Stimulated activated naive CD4-positive, alpha-beta T cell treated with Interleukin-2 at 50 U/mL for 16 hours (primary cell): ENCODE results near the gene XRCC1.
"Not testable (repeated sequence)": the region's sequence is repeated elsewhere in the genome, so short reads cannot be mapped to it uniquely, and the experiment has no call there.

Experiments used
- DNase-seq: peaks from one replicate; lab custom pipeline; 2025; lab: John Stamatoyannopoulos, UW

XRCC1 gene

GRCh38 chr19:43575955-43576878 is 890 bp upstream of the XRCC1 start:
- no peak for DNase-seq

- no peak for DNase-seq
These were observed 737 bp downstream of the XRCC1 start for GRCh38 chr19:43574424-43575155.

DNA sequence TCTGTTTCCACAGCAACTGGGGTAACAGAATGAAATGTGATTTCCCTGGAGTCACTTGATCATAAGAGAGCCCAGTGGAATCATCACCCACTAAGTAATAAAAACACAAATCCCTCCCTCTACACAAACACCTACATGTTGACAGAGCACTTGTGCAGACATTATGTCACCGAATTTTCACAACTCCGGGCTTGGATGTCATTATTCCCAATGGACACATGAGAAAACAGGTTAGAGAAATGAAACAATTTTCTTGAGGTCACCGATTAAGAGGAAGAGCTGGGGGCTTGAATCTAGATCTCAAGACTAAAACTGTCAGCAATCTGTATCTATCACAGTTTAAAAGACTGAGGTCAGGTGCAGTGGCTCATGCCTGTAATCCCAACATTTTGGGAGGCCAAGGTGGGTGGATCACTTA is 3.1 kb downstream of the XRCC1 start:
- no peak for DNase-seq

DNA sequence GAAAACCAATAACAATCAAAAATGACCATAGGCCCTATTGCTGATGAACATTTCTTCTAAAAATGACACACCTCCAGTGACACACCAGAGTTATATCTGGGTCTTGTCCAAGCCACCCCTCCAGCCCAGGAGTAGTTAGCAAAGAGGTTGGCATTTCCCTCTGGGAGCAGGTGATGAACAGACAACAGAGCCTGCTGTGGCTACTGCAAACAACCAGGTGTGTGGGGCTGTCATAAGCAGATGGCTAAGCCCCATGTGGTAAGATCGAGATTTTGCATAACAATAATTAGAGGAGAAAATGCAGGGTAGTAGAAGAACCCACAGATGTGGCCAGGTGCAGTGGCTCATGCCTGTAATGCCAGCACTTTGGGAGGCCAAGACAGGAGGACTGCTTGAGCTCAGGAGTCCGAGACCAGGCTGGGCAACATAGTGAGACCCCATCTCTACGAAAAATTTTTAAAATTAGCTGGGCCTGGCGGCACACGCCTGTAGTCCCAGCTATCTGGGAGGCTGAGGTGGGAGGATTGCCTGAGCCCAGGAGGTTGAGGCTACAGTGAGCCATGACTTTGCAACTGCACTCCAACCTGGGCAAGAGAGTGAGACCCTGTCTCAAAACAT is 5.0 kb downstream of the XRCC1 start:
- DNase-seq: no peak

- no peak for DNase-seq
These were observed 5.7 kb downstream of the XRCC1 start for GRCh38 chr19:43569657-43570056.

- DNase-seq: no peak
These were observed 10.5 kb downstream of the XRCC1 start for GRCh38 chr19:43564800-43565199.

DNA sequence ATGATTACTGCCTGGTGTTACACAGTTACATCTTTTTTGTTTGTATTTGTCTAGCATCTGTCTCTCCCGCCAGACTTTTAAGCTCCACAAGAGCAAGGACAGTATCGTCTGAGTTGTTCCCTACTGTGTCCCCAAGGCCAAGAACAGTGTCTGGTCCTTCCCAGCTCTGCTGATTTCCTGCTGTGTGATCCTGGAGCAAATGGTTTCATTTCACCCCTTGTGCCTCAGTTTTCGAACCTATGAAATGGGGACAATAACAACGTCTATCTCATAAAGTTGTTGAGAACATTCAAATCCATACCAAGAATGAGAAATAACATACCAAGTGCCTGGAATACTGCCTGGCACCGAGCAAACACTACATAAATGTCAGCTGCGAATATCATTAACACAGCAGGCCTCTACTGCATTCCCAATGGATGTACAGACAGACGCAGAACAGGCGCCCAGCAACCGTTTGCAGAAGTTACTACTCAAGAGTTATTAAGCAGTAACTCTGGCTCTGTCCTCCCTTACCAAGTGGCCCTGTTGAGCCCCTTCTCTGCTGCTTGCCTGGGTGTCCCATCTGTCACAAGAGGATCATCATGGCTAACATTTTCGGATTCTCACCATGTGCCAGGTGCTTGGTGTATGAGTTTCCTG is 11.4 kb downstream of the XRCC1 start:
- DNase-seq: no peak

- peak; percentile 66 for DNase-seq
These were observed 12.6 kb downstream of the XRCC1 start for GRCh38 chr19:43562698-43563241.

- DNase-seq: no peak
These were observed 13.1 kb downstream of the XRCC1 start for GRCh38 chr19:43562226-43562697.

DNA sequence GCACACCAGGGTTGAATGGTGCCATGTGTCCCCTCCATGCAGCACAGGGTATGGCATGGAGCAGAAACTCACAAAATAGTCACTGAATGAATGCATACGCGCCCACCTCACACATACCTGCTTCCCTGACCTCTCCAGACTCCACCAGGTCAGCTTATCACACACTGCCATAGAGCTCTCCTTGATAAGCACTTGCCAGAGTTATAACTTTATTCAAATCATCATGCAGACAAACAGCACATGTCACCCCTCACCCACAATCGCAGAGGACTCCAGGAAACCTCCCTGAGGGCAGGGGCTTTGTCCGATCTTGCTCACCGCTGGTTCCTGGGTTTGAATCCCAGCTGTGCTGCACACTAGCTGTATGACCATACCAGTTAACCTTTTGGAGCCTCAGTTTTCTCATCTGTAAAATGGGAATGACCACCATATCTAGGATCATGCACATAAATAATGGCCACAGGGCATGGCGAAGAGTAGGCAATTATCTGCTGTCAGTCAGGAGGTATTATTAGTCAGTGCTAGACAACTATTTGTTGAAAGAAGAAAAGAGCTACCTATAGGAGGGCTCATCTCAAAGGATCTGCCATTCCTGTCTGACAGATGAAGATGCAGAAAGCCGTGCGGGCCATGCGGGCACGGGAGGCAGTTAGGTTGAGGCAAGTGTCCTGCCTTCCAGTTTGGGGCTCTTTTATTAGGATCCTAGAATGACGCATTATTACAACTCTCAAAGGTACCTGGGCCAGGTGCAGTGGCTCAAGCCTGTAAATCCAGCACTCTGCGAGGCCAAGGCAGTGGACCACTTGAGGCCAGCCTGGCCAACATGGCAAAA is 14.0 kb downstream of the XRCC1 start:
- no peak for DNase-seq

GRCh38 chr19:43560687-43561086 is 14.6 kb downstream of the XRCC1 start:
- DNase-seq: no peak

DNA sequence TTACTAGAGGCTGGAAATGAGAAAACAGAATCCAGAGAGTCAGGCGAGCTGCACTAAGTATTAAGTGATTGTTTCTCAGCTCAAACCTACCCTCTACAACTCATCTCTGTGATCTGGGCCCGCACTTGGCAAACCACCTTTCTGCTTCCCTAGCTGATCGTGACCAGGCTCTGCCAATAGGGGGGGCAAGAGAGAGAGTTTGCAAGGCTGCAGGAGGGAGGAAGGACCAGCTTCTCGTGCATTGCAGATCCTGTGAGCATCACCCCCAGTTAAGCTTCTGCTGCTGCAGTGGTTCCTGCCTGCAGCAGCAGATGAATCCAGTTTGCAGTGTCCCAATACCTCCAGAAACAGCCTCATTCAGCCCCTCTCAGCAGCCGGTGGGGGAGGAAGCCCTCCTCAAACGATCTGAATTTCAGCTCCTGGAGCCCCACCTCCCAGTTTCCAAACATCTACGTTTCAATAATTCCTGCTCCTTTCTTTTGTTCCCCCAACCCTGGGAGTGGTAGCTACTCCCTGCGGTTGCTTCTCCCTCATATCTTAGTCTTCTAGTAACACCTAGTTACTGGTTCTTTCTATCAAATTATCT is 20.0 kb downstream of the XRCC1 start:
- peak; percentile 74 for DNase-seq

DNA sequence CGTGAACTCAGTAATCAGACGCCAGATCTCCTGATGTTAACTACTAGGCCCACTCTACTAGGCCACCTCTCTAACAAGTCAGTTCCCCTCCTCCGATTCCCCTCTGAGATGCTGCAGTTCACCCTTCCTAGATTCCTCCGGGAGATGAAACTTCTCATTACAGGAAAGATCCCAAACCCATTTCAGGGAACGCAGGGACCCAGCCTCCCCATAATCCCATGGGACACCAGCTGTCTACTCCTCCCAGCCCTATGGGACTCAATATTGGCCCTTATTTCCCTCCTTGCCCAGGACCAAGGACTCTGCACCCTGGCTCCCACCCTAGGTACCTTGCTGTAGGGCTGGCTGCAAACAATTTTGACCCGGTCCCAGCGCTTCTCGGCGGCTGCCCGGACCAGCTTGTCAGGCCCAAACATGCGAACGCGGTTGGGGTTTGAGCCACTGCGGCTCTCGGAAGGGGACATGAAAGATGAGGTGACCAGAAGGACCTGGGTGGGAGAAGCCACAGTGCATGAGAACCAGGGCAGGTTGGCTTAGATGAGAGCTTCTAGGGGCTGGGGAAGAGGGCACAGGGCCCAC is 20.9 kb downstream of the XRCC1 start:
- no peak for DNase-seq

GRCh38 chr19:43553656-43554055 is 21.7 kb downstream of the XRCC1 start:
- no peak for DNase-seq

GRCh38 chr19:43552616-43553015 is 22.7 kb downstream of the XRCC1 start:
- no peak for DNase-seq

DNA sequence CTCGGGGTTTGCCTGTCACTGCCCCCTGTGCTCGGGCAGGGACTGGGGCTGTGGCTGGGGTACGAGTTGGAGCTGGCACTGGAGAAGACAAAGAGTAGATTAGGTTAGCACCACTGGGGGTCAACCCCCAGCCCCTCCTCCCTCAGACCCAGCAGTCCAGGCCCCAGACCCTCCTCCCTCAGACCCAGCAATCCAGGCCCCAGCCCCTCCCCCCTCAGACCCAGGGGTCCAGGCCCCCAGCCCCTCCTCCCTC is 23.2 kb downstream of the XRCC1 start:
- no peak for DNase-seq

- DNase-seq: no peak
These were observed 23.7 kb downstream of the XRCC1 start for GRCh38 chr19:43551399-43552197.

GRCh38 chr19:43548706-43549105 is 26.6 kb downstream of the XRCC1 start:
- DNase-seq: no peak

DNA sequence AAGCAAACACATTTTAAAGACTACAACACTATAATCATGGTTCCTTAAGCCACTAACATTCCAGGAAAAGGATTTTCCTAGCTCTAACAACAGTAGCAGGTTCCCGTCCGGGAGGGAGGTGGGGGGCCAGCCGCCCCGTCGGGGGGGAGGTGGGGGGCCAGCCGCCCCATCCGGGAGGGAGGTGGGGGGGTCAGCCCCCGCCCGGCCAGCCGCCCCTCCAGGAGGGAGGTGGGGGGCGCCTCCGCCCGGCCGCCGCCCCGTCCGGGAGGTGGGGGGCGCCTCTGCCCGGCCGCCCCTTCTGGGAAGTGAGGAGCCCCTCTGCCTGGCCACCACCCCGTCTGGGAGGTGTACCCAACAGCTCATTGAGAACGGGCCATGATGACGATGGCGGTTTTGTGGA is 27.4 kb downstream of the XRCC1 start:
- not testable (repeated sequence) for DNase-seq

GRCh38 chr19:43546581-43546980 is 28.7 kb downstream of the XRCC1 start:
- no peak for DNase-seq
